Measurements from ENCODE around the gene DCAF12. TPM values are rescaled to one million over a fixed set of nuclear protein-coding genes. Genes with fewer than 3 reads are reported as not detected.

DCAF12 gene
- total RNA-seq, 4 donors from 2014 or later, result 21.3 to 34.9 (median 24.2) TPM

DNA sequence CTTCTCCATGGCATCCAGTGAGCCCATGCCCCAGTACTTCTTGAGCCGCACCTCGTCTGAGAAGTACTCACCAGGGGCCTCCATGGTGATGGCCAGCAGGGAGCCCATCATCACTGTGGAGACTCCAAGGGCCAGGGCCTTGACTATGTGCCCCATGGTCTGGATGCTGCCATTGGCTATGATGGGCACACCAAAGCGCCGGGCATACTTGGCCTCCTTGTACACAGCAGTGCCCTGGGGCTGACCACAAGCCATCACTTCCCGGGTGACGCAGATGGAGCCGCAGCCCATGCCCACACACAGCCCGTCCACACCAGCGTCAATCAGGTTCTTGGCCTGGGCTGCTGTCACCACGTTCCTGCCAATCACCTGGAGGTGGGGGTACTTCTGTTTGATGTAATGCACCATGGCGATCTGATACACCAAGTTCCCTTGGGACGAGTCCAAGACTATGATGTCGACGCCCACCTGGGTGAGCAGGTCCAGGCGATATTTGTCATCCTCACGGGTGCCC is 7.0 kb upstream of the DCAF12 start:
- Histone ChIP-seq H3K4me3 (no peak overlapping the region), H3K27me3 (no peaks in the 10 kb centered on the region), H3K9me3 (no peaks in the 10 kb centered on the region), H3K36me3 (no peaks in the 10 kb centered on the region), H3K4me1 (no peaks in the 10 kb centered on the region), H3K27ac (no peak overlapping the region)
- TF ChIP-seq, protein P1, sequence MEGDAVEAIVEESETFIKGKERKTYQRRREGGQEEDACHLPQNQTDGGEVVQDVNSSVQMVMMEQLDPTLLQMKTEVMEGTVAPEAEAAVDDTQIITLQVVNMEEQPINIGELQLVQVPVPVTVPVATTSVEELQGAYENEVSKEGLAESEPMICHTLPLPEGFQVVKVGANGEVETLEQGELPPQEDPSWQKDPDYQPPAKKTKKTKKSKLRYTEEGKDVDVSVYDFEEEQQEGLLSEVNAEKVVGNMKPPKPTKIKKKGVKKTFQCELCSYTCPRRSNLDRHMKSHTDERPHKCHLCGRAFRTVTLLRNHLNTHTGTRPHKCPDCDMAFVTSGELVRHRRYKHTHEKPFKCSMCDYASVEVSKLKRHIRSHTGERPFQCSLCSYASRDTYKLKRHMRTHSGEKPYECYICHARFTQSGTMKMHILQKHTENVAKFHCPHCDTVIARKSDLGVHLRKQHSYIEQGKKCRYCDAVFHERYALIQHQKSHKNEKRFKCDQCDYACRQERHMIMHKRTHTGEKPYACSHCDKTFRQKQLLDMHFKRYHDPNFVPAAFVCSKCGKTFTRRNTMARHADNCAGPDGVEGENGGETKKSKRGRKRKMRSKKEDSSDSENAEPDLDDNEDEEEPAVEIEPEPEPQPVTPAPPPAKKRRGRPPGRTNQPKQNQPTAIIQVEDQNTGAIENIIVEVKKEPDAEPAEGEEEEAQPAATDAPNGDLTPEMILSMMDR (IDR thresholded peaks at IDR 0.05), result no peak
- TF ChIP-seq POLR2A (IDR thresholded peaks at IDR 0.05), result no peak
- no peak for TF ChIP-seq EP300 (IDR thresholded peaks at IDR 0.05)
- DNase-seq (ENCODE audit: low spot score in 2 of 2), result no peak
- WGBS, 2 donors, result 96 to 98% methylated on average over 10 to 12 of the region's 16 CpGs

DNA sequence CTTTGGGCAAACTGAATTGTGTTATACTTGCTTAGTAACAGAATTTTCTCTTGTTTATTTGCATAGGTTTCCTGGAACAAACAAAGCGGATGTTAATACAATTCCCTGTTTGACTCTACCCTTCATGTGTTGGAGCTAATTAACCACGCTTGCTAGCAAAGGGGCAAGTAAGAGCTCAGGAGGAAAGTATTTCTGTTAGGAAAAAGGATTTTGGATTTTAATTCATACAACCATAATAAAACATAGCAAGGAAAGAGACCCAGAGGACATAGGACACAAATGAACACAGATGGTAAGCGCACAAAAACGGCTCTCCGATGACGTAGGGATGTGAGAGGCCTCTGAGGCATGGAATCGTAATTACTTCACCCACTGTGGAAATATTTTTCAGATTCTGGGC is 5.1 kb upstream of the DCAF12 start:
- Histone ChIP-seq H3K27me3 (no peaks in the 10 kb centered on the region), H3K4me3 (no peak overlapping the region), H3K4me1 (peaks cover 0 to 9% (median 4%) of the 10 kb centered on the region in 4 donors), H3K36me3 (no peaks in the 10 kb centered on the region), H3K9me3 (no peaks in the 10 kb centered on the region), H3K27ac (no peak overlapping the region)
- DNase-seq (ENCODE audit: low spot score in 2 of 2), result no peak
- no peak for TF ChIP-seq EP300 (IDR thresholded peaks at IDR 0.05)
- no peak for TF ChIP-seq POLR2A (IDR thresholded peaks at IDR 0.05)
- TF ChIP-seq, protein P1 (IDR thresholded peaks at IDR 0.05), result no peak
- WGBS, 2 donors, result 94% methylated on average over 7 of the region's 7 CpGs

DNA sequence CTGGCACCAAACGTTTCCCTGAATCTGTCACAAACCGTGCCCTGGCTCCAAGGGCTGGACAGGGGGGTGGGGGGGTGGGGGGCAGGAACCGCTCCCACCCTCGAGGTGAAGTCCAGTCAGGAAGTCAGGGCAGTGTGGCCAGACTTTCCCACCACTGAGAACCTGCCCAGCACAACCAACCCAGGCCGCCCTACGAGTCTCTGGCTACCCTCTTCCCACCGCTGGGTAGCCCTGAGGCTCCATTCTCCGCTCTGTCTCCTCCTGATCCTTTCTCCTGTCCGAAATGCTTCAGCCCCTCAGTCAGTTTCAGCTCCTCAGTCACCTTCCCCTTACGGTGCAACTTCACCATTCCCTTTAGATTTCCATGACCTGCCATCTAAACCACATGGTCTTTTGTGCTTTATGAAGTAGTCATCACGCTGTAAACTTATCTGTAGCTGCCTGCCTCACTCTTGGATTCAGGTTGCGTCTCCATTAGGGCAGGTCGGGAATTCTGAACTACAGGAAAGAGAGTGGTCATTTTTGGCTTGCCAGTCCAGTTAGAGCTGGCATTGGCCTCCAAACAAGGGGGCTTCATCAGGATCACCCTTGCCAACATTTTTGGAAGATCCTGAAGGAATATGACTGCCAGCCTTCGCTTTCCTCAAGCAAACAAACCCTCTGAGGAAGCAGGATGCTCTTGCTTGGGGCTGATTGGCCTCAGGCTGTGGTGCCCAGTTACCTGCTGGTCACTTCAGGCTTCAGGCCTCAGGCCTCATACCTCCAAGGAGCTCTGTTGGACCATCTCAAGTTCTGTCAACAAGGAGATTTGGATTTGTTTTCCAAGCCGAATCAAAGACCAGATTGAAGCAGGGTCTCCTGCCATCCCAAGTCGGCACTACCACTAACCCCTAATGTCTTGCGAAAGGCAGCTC is 794 bp upstream of the DCAF12 start:
- H3K36me3 ChIP-seq, result no peaks in the 10 kb centered on the region
- peaks cover 0 to 42% (median 23%) of the 10 kb centered on the region in 4 donors for H3K4me1 ChIP-seq
- H3K27ac ChIP-seq, result peak overlapping the region; percentile 74 to 91 (median 88)
- H3K9me3 ChIP-seq, result no peaks in the 10 kb centered on the region
- WGBS, 2 donors, result 73 to 85% methylated on average over 14 to 17 of the region's 17 CpGs
- DNase-seq (ENCODE audit: low spot score in 2 of 2), result no peak
- no peak for TF ChIP-seq EP300 (IDR thresholded peaks at IDR 0.05)
- TF ChIP-seq POLR2A (IDR thresholded peaks at IDR 0.05), result no peak
- TF ChIP-seq, protein P1 (IDR thresholded peaks at IDR 0.05), result no peak
- H3K4me3 ChIP-seq, result peak overlapping the region; percentile 85 to 96 (median 91)
- no peaks in the 10 kb centered on the region for H3K27me3 ChIP-seq

DNA sequence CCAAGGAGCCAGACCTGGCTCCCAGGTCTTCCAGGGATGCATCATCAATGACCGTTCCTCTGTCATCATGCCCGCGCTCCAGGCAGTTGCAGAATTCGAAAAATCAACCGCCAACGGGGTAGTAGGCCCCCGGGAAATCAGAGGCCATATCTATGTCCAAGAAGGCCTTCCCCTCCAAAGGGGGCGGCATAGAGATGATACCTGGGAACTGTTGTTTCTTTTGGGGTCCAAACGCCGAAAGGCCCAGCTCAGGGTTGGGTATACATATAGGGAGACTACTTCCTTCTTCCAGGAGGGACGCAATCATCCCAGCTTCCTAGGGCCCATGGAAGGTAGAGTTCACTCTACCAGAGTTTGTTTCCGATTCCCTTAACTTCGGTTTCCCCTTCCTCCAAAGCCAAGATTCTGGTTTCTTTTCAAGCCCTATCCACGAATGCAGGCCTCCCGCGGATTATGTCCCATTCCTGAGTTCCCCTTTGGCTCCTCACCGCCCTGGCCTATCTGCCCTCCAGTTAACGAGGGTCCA is 754 bp downstream of the DCAF12 start:
- 4 to 5% methylated on average over 16 to 18 of the region's 18 CpGs for WGBS, 2 donors
- peaks cover 0 to 14% (median 0%) of the 10 kb centered on the region in 3 donors for H3K36me3 ChIP-seq
- no peak for DNase-seq (ENCODE audit: low spot score in 2 of 2)
- no peaks in the 10 kb centered on the region for H3K27me3 ChIP-seq
- peak overlapping the region; percentile 85 to 96 (median 91) for H3K4me3 ChIP-seq
- H3K4me1 ChIP-seq, result peaks cover 0 to 57% (median 23%) of the 10 kb centered on the region in 4 donors
- H3K27ac ChIP-seq, result peak overlapping the region; percentile 74 to 91 (median 88)
- TF ChIP-seq POLR2A (IDR thresholded peaks at IDR 0.05), result no peak
- TF ChIP-seq EP300 (IDR thresholded peaks at IDR 0.05), result no peak
- H3K9me3 ChIP-seq, result no peaks in the 10 kb centered on the region

DNA sequence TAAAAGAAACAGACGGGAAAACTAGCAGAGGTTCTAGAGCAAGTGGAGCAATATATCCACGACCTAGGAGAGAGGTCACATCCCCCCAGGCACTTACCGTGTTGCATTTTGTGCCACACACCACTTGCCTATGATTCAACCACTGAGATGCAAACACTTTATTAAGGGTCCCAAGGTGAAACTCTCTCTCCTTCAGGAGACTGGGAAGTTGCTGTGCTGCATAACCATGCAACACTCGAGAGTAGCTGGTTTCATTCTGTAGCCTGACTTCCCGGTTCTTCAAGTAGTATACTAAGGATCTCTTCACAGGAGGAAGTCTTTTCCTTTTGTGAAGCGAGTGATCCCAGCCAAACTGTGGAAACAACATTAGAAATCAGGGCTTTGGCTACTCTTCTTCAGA is 1.6 kb downstream of the DCAF12 start:
- 28 to 33% methylated on average over 6 of the region's 6 CpGs for WGBS, 2 donors
- TF ChIP-seq, protein P1 (IDR thresholded peaks at IDR 0.05), result no peak
- TF ChIP-seq POLR2A (IDR thresholded peaks at IDR 0.05), result no peak
- no peak for TF ChIP-seq EP300 (IDR thresholded peaks at IDR 0.05)
- Histone ChIP-seq H3K9me3 (no peaks in the 10 kb centered on the region), H3K36me3 (peaks cover 0 to 20% (median 0%) of the 10 kb centered on the region in 3 donors), H3K4me3 (peak overlapping the region; percentile 85 to 96 (median 91)), H3K4me1 (peaks cover 0 to 58% (median 23%) of the 10 kb centered on the region in 4 donors), H3K27ac (peak overlapping the region in 2 of 4 donors; percentile 85 to 91), H3K27me3 (no peaks in the 10 kb centered on the region)
- DNase-seq (ENCODE audit: low spot score in 2 of 2), result no peak
